Stimulated activated CD8-positive, alpha-beta memory T cell treated with anti-CD3 and anti-CD28 coated beads, Interleukin-12 subunit alpha, Interleukin-12 subunit beta, amount 100 ng/mL, for 4 hours (primary cell): Measurements from ENCODE around the gene NOVA1.
"Not testable (repeated sequence)": the region's sequence is repeated elsewhere in the genome, so short reads cannot be mapped to it uniquely, and the experiment has no call there.

ENCODE experiments used
- DNase-seq: peaks from one replicate; pipeline ENCODE4 v3.0.0-alpha.2; 2020; ENCODE audit warnings: low read depth

NOVA1 gene

GRCh38 chr14:26597589-26598080 lies at the start of gene NOVA1:
TSS of gene NOVA1 (minus strand) at chr14:26598033. CDS start at chr14:26597436, 597 bp downstream.
- no peak for DNase-seq

- DNase-seq, result not testable (repeated sequence)
Measured at GRCh38 chr14:26645057-26645456, 47.2 kb upstream of the NOVA1 start.

GRCh38 chr14:26636561-26636960 lies 38.7 kb upstream of the NOVA1 start:
- no peak for DNase-seq

- not testable (repeated sequence) for DNase-seq
Measured at GRCh38 chr14:26634946-26635345, 37.1 kb upstream of the NOVA1 start.

- no peak for DNase-seq
Measured at GRCh38 chr14:26626256-26626655, 28.4 kb upstream of the NOVA1 start.

- no peak for DNase-seq
Measured at GRCh38 chr14:26622611-26623010, 24.8 kb upstream of the NOVA1 start.

- DNase-seq, result no peak
Measured at GRCh38 chr14:26621807-26622560, 24.2 kb upstream of the NOVA1 start.

- no peak for DNase-seq
Measured at GRCh38 chr14:26621364-26621763, 23.5 kb upstream of the NOVA1 start.

- DNase-seq, result no peak
Measured at GRCh38 chr14:26611259-26611658, 13.4 kb upstream of the NOVA1 start.

GRCh38 chr14:26606729-26607312 lies 9.0 kb upstream of the NOVA1 start:
- no peak for DNase-seq

GRCh38 chr14:26605602-26606001 lies 7.8 kb upstream of the NOVA1 start:
- DNase-seq, result no peak

GRCh38 chr14:26602902-26603301 lies 5.1 kb upstream of the NOVA1 start:
- DNase-seq, result no peak

- DNase-seq, result no peak
Measured at GRCh38 chr14:26601856-26602255, 4.0 kb upstream of the NOVA1 start.

GRCh38 chr14:26599291-26599690 lies 1.5 kb upstream of the NOVA1 start:
- DNase-seq, result no peak

GRCh38 chr14:26598672-26599131 lies 869 bp upstream of the NOVA1 start:
- DNase-seq, result no peak

GRCh38 chr14:26598081-26598671 lies 343 bp upstream of the NOVA1 start:
- no peak for DNase-seq

GRCh38 chr14:26597071-26597588 lies 703 bp downstream of the NOVA1 start:
- DNase-seq, result no peak

- DNase-seq, result no peak
Measured at GRCh38 chr14:26596543-26597061, 1.2 kb downstream of the NOVA1 start.

- no peak for DNase-seq
Measured at GRCh38 chr14:26595926-26596542, 1.8 kb downstream of the NOVA1 start.

- DNase-seq, result no peak
Measured at GRCh38 chr14:26594756-26595545, 2.9 kb downstream of the NOVA1 start.

- DNase-seq, result no peak
Measured at GRCh38 chr14:26594148-26594547, 3.7 kb downstream of the NOVA1 start.
